ENCODE data around the gene VPS39. TPM values are rescaled to one million over a fixed set of nuclear protein-coding genes. Genes with fewer than 3 reads are reported as not detected.

The VPS39 gene
- total and polyA plus RNA-seq, 2 experiments from 2014 or later: 28.8 to 43.9 TPM

- no peak for DNase-seq (ENCODE audit: low spot score)
- no peaks in the 10 kb centered on the region for H3K4me1 ChIP-seq (ENCODE audit: insufficient read depth)
- no peaks in the 10 kb centered on the region for H4K20me1 ChIP-seq (ENCODE audit: insufficient read depth, poor library complexity, severe bottlenecking)
- no peak for TF ChIP-seq CTCF (IDR thresholded peaks at IDR 0.05; ENCODE audit: poor library complexity)
- no peak for TF ChIP-seq EZH2phosphoT487 (IDR thresholded peaks at IDR 0.05; ENCODE audit: low read depth, severe bottlenecking, unreplicated experiment)
- no peak for TF ChIP-seq EZH2 (IDR thresholded peaks at IDR 0.05; ENCODE audit: borderline replicate concordance)
- H3K4me2 ChIP-seq: no peak overlapping the region
- H3K9me3 ChIP-seq (ENCODE audit: low read depth): no peaks in the 10 kb centered on the region
- H3K27ac ChIP-seq: no peak overlapping the region
- no peaks in the 10 kb centered on the region for H3K9me2 ChIP-seq (replicated peaks; ENCODE audit: insufficient read depth)
- no peaks in the 10 kb centered on the region for H3K36me3 ChIP-seq (replicated peaks; ENCODE audit: insufficient read depth, low read depth)
- 95% methylated on average over 3 of the region's 3 CpGs for WGBS (ENCODE audit: low lambda C conversion rate, missing lambda C conversion rate)
- no peak overlapping the region for H2AFZ ChIP-seq
- no peaks in the 10 kb centered on the region for H3K27me3 ChIP-seq
- peaks cover 10% of the 10 kb centered on the region for H3K79me2 ChIP-seq
- no peak overlapping the region for H3K4me3 ChIP-seq
These were observed 14.7 kb downstream of the VPS39 start for GRCh38 chr15:42193383-42193782.

DNA sequence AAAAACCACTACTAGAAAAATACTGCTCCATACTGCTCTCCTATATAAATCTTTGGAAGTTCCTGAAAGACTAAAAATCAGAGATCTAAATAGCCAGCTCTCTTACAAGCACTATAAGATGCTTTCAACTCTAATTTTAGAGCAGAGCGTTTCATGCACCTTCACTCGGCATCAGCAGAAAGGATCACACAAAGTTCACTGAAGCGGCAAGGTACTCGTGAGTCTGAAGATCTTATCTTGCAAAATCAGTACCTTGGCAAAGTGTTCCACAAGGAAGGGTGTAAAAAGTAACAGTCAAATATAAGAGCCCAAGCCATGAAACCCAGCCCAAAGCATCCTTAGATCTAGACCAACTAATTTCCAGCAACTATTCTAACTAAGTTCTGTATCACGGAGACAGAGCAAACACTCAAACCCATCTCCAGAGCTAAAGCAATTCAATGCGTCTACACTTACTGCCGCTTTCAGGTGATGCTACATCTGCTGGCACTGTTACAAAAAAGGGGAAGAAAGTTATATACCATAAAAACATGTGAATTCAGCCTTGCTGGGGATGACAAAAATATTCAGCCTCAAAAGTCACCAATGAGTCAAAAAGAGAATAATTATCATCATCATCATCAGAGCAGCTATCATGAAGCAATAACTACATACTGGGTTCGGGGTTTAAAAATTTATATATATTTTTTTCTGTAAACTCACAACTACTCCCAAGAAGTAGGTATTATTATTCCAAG, 16.3 kb downstream of the VPS39 start:
- TF ChIP-seq EZH2phosphoT487 (IDR thresholded peaks at IDR 0.05; ENCODE audit: low read depth, severe bottlenecking, unreplicated experiment): no peak
- no peak for TF ChIP-seq CTCF (IDR thresholded peaks at IDR 0.05; ENCODE audit: poor library complexity)
- no peak for TF ChIP-seq EZH2 (IDR thresholded peaks at IDR 0.05; ENCODE audit: borderline replicate concordance)
- Histone ChIP-seq H3K9me3 (ENCODE audit: low read depth) (no peaks in the 10 kb centered on the region), H2AFZ (no peak overlapping the region), H3K4me3 (no peak overlapping the region), H3K4me1 (ENCODE audit: insufficient read depth) (no peaks in the 10 kb centered on the region), H3K27me3 (no peaks in the 10 kb centered on the region), H3K36me3 (replicated peaks; ENCODE audit: insufficient read depth, low read depth) (no peaks in the 10 kb centered on the region), H3K79me2 (peaks cover 4% of the 10 kb centered on the region), H3K9me2 (replicated peaks; ENCODE audit: insufficient read depth) (no peaks in the 10 kb centered on the region), H3K4me2 (no peak overlapping the region), H4K20me1 (ENCODE audit: insufficient read depth, poor library complexity, severe bottlenecking) (no peaks in the 10 kb centered on the region), H3K27ac (no peak overlapping the region)
- no peak for DNase-seq (ENCODE audit: low spot score)
- 91% methylated on average over 8 of the region's 8 CpGs for WGBS (ENCODE audit: low lambda C conversion rate, missing lambda C conversion rate)

DNA sequence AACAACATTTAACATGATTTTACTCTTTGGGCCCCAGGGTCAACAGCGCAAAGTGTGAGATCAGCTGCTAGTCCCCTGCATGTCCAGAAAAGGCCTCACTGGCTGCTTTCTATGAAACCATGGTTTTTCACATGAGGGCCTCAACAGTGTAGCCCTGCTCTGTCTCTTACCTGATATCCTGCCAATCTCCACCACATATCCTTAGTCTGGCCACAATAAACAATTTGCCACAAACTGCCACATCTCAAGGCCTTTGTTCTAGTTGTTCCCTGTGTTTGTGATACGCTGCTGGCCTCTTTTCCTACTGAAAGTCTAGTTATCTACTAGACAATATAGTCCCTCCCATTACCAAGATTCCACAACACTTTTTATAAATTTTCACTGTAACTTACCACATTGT, 17.7 kb downstream of the VPS39 start:
- Histone ChIP-seq H4K20me1 (ENCODE audit: insufficient read depth, poor library complexity, severe bottlenecking) (no peaks in the 10 kb centered on the region), H3K27ac (no peak overlapping the region), H2AFZ (no peak overlapping the region), H3K4me1 (ENCODE audit: insufficient read depth) (no peaks in the 10 kb centered on the region), H3K79me2 (peaks cover 4% of the 10 kb centered on the region), H3K27me3 (no peaks in the 10 kb centered on the region), H3K9me3 (ENCODE audit: low read depth) (no peaks in the 10 kb centered on the region), H3K4me3 (no peak overlapping the region), H3K4me2 (no peak overlapping the region), H3K9me2 (replicated peaks; ENCODE audit: insufficient read depth) (no peaks in the 10 kb centered on the region), H3K36me3 (replicated peaks; ENCODE audit: insufficient read depth, low read depth) (no peaks in the 10 kb centered on the region)
- TF ChIP-seq EZH2phosphoT487 (IDR thresholded peaks at IDR 0.05; ENCODE audit: low read depth, severe bottlenecking, unreplicated experiment) (no peak), CTCF (IDR thresholded peaks at IDR 0.05; ENCODE audit: poor library complexity) (no peak), EZH2 (IDR thresholded peaks at IDR 0.05; ENCODE audit: borderline replicate concordance) (no peak)
- WGBS (ENCODE audit: low lambda C conversion rate, missing lambda C conversion rate): 97% methylated on average over 2 of the region's 2 CpGs
- DNase-seq (ENCODE audit: low spot score): no peak

All from hepatocyte (in vitro differentiated cells).